A204.1 (cell line): ENCODE data around the gene TMEM273.

ENCODE experiments used
- FAIRE-seq: peaks from 2 replicates; lab custom pipeline; 2012; peaks lifted over from hg19 to GRCh38; lab: Jason Lieb, UNC

Gene TMEM273

GRCh38 chr10:49187950-49188761 lies at the start of gene TMEM273:
Gene TMEM273 (minus strand): TSS chr10:49188391. CDS start chr10:49188336, 55 bp downstream.
- FAIRE-seq, result no peak

GRCh38 chr10:49237985-49238384 lies 49.8 kb upstream of the TMEM273 start:
- FAIRE-seq, result no peak

GRCh38 chr10:49235392-49235791 lies 47.2 kb upstream of the TMEM273 start:
- FAIRE-seq, result no peak

GRCh38 chr10:49231086-49231820 lies 43.1 kb upstream of the TMEM273 start:
- no peak for FAIRE-seq

GRCh38 chr10:49230004-49230403 lies 41.8 kb upstream of the TMEM273 start:
- FAIRE-seq, result no peak

GRCh38 chr10:49228677-49229076 lies 40.5 kb upstream of the TMEM273 start:
- FAIRE-seq, result no peak

GRCh38 chr10:49227406-49227805 lies 39.2 kb upstream of the TMEM273 start:
- FAIRE-seq, result no peak

GRCh38 chr10:49226594-49226993 lies 38.4 kb upstream of the TMEM273 start:
- FAIRE-seq, result no peak

- FAIRE-seq, result no peak
These were observed 37.2 kb upstream of the TMEM273 start for GRCh38 chr10:49225218-49225876.

- FAIRE-seq, result no peak
These were observed 35.0 kb upstream of the TMEM273 start for GRCh38 chr10:49223205-49223604.

- FAIRE-seq, result no peak
These were observed 34.0 kb upstream of the TMEM273 start for GRCh38 chr10:49222170-49222569.

GRCh38 chr10:49220679-49221078 lies 32.5 kb upstream of the TMEM273 start:
- FAIRE-seq, result no peak

GRCh38 chr10:49220031-49220430 lies 31.8 kb upstream of the TMEM273 start:
- no peak for FAIRE-seq

- FAIRE-seq, result no peak
These were observed 31.1 kb upstream of the TMEM273 start for GRCh38 chr10:49219248-49219647.

- no peak for FAIRE-seq
These were observed 30.3 kb upstream of the TMEM273 start for GRCh38 chr10:49218480-49218879.

GRCh38 chr10:49217645-49218044 lies 29.5 kb upstream of the TMEM273 start:
- FAIRE-seq, result no peak

- FAIRE-seq, result no peak
These were observed 25.0 kb upstream of the TMEM273 start for GRCh38 chr10:49213211-49213610.

- FAIRE-seq, result no peak
These were observed 24.6 kb upstream of the TMEM273 start for GRCh38 chr10:49212783-49213182.

- no peak for FAIRE-seq
These were observed 23.9 kb upstream of the TMEM273 start for GRCh38 chr10:49212076-49212475.

GRCh38 chr10:49208996-49209395 lies 20.8 kb upstream of the TMEM273 start:
- no peak for FAIRE-seq

- FAIRE-seq, result no peak
These were observed 19.8 kb upstream of the TMEM273 start for GRCh38 chr10:49207936-49208487.

GRCh38 chr10:49207113-49207512 lies 18.9 kb upstream of the TMEM273 start:
- FAIRE-seq, result no peak

- FAIRE-seq, result no peak
These were observed 17.0 kb upstream of the TMEM273 start for GRCh38 chr10:49205206-49205605.
